ENCODE data around the gene SMCO2.

DNA sequence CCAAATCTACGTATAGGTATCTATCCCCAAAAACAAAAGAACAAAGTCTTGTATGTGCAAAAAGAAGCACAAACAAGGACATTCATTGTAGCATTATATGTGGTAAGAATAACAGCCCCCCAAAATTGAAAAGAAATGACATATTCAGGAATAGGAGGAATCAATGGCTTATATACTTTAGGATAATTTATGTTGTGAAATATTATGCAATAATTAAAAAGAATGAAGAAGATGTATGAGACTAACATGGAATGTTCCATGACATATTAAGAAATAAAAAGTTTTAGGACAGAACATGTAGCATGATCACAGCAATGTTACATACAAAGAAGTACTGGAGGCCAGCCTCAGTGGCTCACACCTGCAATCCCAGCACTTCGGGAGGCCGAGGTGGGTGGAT lies 9.1 kb downstream of the SMCO2 start:
- no peak for TF ChIP-seq POLR2A (IDR thresholded peaks at IDR 0.05)
- TF ChIP-seq, protein P1, sequence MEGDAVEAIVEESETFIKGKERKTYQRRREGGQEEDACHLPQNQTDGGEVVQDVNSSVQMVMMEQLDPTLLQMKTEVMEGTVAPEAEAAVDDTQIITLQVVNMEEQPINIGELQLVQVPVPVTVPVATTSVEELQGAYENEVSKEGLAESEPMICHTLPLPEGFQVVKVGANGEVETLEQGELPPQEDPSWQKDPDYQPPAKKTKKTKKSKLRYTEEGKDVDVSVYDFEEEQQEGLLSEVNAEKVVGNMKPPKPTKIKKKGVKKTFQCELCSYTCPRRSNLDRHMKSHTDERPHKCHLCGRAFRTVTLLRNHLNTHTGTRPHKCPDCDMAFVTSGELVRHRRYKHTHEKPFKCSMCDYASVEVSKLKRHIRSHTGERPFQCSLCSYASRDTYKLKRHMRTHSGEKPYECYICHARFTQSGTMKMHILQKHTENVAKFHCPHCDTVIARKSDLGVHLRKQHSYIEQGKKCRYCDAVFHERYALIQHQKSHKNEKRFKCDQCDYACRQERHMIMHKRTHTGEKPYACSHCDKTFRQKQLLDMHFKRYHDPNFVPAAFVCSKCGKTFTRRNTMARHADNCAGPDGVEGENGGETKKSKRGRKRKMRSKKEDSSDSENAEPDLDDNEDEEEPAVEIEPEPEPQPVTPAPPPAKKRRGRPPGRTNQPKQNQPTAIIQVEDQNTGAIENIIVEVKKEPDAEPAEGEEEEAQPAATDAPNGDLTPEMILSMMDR (IDR thresholded peaks at IDR 0.05): no peak

All from esophagus squamous epithelium (tissue), 4 donors.